Activated T-cell treated with anti-CD3 and anti-CD28 coated beads, Interleukin-2, amount 50 U/mL, for 72 hours (primary cell): ENCODE results near the gene OBP2A. TPM values are rescaled to one million over a fixed set of nuclear protein-coding genes. Genes with fewer than 3 reads are reported as not detected.

Source experiments
- total RNA-seq, 2 donors: library from RNA; stranded (reverse); gene quantifications; one replicate each; pipeline ENCODE4 v1.2.3, GENCODE V29; 2022

The OBP2A gene
- total RNA-seq, 2 donors from 2014 or later, result not detected

Other genes with a start within 250 kb of the OBP2A start
- 1 to 10 TPM in 1 of 2 donors, under 1 TPM in 1; 0.96 to 2.8 TPM for gene PPP1R26, start 66.3 kb upstream of the OBP2A start, total RNA-seq
- gene MRPS2, start 45.4 kb upstream of the OBP2A start, total RNA-seq, result 10 to 100 TPM; 40.6 to 54.9 TPM
- not detected for gene LCN1, start 24.7 kb upstream of the OBP2A start, total RNA-seq
- not detected for gene PAEP, start 15.6 kb downstream of the OBP2A start, total RNA-seq
- not detected for gene GLT6D1, start 93.4 kb downstream of the OBP2A start, total RNA-seq
- not detected for gene LCN9, start 117.2 kb downstream of the OBP2A start, total RNA-seq
- gene SOHLH1, start 153.4 kb downstream of the OBP2A start, total RNA-seq, result not detected
- not detected for gene KCNT1, start 156.1 kb downstream of the OBP2A start, total RNA-seq